Gastrocnemius medialis (tissue), 4 donors: Measurements from ENCODE around the gene ITPR1.

Experiments
- POLR2A ChIP-seq, 2 donors: fragments of 450-650 bp; IDR thresholded peaks; one replicate each; pipeline ENCODE4 v1.6.1; 2017; ENCODE audit warnings: antibody characterized with exemption in 2 of 2, mild to moderate bottlenecking in 2 of 2, moderate library complexity in 2 of 2
- TF ChIP-seq, protein P1 (sequence below), 5 experiments: fragments of 450-650 bp in 3 of 5; fragments of 200-600 bp in 2 of 5; sonication (generic) in 2 of 5; IDR thresholded peaks in 4 of 5; conservative IDR thresholded peaks in 1 of 5; 1 replicate in 4 of 5; 2 replicates in 1 of 5; pipeline ENCODE4 v1.5.1; 2016 to 2019; ENCODE audit warnings: antibody characterized with exemption in 5 of 5, mild to moderate bottlenecking in 3 of 5, moderate library complexity in 3 of 5

- TF ChIP-seq POLR2A (IDR thresholded peaks at IDR 0.05): no peak
- TF ChIP-seq, protein P1, sequence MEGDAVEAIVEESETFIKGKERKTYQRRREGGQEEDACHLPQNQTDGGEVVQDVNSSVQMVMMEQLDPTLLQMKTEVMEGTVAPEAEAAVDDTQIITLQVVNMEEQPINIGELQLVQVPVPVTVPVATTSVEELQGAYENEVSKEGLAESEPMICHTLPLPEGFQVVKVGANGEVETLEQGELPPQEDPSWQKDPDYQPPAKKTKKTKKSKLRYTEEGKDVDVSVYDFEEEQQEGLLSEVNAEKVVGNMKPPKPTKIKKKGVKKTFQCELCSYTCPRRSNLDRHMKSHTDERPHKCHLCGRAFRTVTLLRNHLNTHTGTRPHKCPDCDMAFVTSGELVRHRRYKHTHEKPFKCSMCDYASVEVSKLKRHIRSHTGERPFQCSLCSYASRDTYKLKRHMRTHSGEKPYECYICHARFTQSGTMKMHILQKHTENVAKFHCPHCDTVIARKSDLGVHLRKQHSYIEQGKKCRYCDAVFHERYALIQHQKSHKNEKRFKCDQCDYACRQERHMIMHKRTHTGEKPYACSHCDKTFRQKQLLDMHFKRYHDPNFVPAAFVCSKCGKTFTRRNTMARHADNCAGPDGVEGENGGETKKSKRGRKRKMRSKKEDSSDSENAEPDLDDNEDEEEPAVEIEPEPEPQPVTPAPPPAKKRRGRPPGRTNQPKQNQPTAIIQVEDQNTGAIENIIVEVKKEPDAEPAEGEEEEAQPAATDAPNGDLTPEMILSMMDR (IDR thresholded peaks at IDR 0.05 in 4 of 5, conservative IDR thresholded peaks at IDR 0.05 in 1 of 5): no peak
Measured at GRCh38 chr3:4743371-4743770, 250.2 kb downstream of the ITPR1 start.
